ENCODE data around the gene HDC. TPM values are rescaled to one million over a fixed set of nuclear protein-coding genes. Genes with fewer than 3 reads are reported as not detected.

HDC gene
- total and polyA plus RNA-seq, 10 of the 15 experiments (the other 5 are each of a cell fraction or from before 2014, with no cell fraction given): not detected

DNA sequence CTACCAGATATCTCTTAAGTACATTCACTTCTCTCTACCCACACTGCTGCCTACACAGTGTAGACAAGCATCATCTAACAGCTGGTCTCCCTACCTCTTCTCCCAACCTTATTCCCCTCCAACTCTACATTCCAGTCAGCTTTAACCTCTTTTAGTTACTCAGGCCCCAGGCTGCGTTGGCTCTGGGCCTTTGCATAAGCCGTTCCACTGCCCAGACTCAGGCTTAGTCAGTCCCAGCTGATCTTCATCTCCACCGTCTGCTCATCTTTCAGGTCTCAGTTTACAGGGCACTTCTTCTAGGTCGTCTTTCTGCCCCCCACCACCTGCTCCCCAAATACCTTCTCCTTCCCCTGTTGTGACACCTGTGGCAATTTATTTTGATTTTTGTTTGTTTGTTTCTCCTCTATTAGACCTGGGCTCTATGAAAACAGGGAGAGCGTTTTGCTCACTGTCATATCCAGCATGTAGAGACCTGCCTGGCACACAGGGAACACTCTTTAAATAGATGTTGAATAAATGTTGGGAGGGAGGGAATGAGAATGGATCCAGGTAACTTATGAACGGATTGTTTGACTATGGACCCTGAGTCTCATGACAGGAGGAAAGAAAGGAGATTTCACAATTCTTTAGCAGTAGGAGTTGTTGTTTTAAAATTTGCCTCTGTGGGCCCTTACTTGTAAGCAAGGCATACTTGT is 72.5 kb downstream of the HDC start (continued):
- TF ChIP-seq JUNB (IDR thresholded peaks at IDR 0.05) (no peak), ZNF384 (IDR thresholded peaks at IDR 0.05; ENCODE audit: borderline replicate concordance, low read depth, low read length) (no peak), CBX3 (IDR thresholded peaks at IDR 0.05; ENCODE audit: borderline replicate concordance, low read depth) (no peak), NBN (IDR thresholded peaks at IDR 0.05) (no peak), CHD2 (IDR thresholded peaks at IDR 0.05; ENCODE audit: borderline replicate concordance, low read depth, low read length) (no peak)
- TF ChIP-seq, protein P1, sequence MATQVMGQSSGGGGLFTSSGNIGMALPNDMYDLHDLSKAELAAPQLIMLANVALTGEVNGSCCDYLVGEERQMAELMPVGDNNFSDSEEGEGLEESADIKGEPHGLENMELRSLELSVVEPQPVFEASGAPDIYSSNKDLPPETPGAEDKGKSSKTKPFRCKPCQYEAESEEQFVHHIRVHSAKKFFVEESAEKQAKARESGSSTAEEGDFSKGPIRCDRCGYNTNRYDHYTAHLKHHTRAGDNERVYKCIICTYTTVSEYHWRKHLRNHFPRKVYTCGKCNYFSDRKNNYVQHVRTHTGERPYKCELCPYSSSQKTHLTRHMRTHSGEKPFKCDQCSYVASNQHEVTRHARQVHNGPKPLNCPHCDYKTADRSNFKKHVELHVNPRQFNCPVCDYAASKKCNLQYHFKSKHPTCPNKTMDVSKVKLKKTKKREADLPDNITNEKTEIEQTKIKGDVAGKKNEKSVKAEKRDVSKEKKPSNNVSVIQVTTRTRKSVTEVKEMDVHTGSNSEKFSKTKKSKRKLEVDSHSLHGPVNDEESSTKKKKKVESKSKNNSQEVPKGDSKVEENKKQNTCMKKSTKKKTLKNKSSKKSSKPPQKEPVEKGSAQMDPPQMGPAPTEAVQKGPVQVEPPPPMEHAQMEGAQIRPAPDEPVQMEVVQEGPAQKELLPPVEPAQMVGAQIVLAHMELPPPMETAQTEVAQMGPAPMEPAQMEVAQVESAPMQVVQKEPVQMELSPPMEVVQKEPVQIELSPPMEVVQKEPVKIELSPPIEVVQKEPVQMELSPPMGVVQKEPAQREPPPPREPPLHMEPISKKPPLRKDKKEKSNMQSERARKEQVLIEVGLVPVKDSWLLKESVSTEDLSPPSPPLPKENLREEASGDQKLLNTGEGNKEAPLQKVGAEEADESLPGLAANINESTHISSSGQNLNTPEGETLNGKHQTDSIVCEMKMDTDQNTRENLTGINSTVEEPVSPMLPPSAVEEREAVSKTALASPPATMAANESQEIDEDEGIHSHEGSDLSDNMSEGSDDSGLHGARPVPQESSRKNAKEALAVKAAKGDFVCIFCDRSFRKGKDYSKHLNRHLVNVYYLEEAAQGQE (IDR thresholded peaks at IDR 0.05; ENCODE audit: low read depth, low read length): no peak

DNA sequence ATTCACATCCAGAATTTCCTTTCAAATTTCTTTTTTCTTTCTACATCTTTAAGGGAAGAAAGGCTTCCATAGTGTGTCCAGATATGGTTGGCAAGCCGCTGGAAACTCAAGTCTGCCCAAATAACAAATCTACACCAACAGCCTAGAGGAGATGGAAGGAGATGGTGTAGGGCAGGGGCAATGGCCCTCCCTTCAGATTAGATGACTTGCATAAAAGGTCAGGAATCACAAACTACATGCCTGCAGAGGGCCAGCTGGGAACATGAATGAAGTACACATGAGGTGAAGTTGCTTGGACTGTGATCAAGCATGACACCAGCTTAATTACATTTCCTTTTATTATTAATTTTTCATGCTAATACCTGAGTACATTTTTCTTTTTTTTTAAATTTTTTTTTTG is 73.4 kb downstream of the HDC start:
- no TSS peak for BruUV-seq (replicated peaks)
- H3K4me1 ChIP-seq (ENCODE audit: control insufficient read depth, insufficient read depth, low read length): no peaks in the 10 kb centered on the region; the same call in 1 of the 2 replicates
- no peak overlapping the region for H3K4me2 ChIP-seq (ENCODE audit: control insufficient read depth, insufficient read depth)
- in situ Hi-C loops (cut with MboI) (no loop called here), intact Hi-C loops (cut with micrococcal nuclease; ENCODE audit: unreplicated experiment) (no loop called here)
- DNase-seq (ENCODE audit: low read depth, low spot score) (no peak), FAIRE-seq (no peak), ATAC-seq (no peak)
- no peak overlapping the region for H3K27ac ChIP-seq (ENCODE audit: control insufficient read depth, insufficient read depth)
- POLR2A ChIA-PET: interaction anchor here (0.6 kb wide), 1 partner anchor 1036 kb away, joined by 3 read pairs; no protein-coding TSS in a partner anchor
- 22% methylated on average over 1 of the region's 1 CpG for WGBS (ENCODE audit: insufficient coverage, insufficient replicate concordance, low lambda C conversion rate, missing lambda C conversion rate)
- no peaks in the 10 kb centered on the region for H3K36me3 ChIP-seq (ENCODE audit: control insufficient read depth in 2 of 2, insufficient read depth in 2 of 2, low read length in 1 of 2)
- no peak overlapping the region for H2AFZ ChIP-seq (ENCODE audit: control insufficient read depth, low read depth, low read length)
- H4K20me1 ChIP-seq (ENCODE audit: control insufficient read depth, insufficient read depth): no peaks in the 10 kb centered on the region
- SMC1A ChIA-PET (ENCODE audit: uncharacterized antibody, unreplicated experiment): interaction anchor here (1.4 kb wide), 1 partner anchor 124 kb away, joined by 3 read pairs; no protein-coding TSS in a partner anchor
- no peaks in the 10 kb centered on the region for H3K9me3 ChIP-seq (replicated peaks; ENCODE audit: control insufficient read depth, insufficient read depth, low read length)
- no peak overlapping the region for H3K9ac ChIP-seq (ENCODE audit: control insufficient read depth, insufficient read depth, low read length)
- RAD21 ChIA-PET (ENCODE audit: unreplicated experiment): no interaction called here
- no peaks in the 10 kb centered on the region for H3K79me2 ChIP-seq (ENCODE audit: control insufficient read depth, insufficient read depth, low read length)
- CTCF ChIA-PET: interaction anchor here (1.2 to 1.4 kb wide), 2 partner anchors 10 to 121 kb away, joined by 3 read pairs; no protein-coding TSS in a partner anchor
- H3K4me3 ChIP-seq: no peak overlapping the region
- H3K27me3 ChIP-seq (replicated peaks in 1 of 2; ENCODE audit: control insufficient read depth in 2 of 2, insufficient read depth in 2 of 2, low read length in 1 of 2): no peaks in the 10 kb centered on the region
- TF ChIP-seq, protein P2, sequence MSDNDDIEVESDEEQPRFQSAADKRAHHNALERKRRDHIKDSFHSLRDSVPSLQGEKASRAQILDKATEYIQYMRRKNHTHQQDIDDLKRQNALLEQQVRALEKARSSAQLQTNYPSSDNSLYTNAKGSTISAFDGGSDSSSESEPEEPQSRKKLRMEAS (IDR thresholded peaks at IDR 0.05; ENCODE audit: low read depth, low read length): no peak
- TF ChIP-seq IKZF1 (conservative IDR thresholded peaks at IDR 0.05): no peak
- TF ChIP-seq, protein P3, sequence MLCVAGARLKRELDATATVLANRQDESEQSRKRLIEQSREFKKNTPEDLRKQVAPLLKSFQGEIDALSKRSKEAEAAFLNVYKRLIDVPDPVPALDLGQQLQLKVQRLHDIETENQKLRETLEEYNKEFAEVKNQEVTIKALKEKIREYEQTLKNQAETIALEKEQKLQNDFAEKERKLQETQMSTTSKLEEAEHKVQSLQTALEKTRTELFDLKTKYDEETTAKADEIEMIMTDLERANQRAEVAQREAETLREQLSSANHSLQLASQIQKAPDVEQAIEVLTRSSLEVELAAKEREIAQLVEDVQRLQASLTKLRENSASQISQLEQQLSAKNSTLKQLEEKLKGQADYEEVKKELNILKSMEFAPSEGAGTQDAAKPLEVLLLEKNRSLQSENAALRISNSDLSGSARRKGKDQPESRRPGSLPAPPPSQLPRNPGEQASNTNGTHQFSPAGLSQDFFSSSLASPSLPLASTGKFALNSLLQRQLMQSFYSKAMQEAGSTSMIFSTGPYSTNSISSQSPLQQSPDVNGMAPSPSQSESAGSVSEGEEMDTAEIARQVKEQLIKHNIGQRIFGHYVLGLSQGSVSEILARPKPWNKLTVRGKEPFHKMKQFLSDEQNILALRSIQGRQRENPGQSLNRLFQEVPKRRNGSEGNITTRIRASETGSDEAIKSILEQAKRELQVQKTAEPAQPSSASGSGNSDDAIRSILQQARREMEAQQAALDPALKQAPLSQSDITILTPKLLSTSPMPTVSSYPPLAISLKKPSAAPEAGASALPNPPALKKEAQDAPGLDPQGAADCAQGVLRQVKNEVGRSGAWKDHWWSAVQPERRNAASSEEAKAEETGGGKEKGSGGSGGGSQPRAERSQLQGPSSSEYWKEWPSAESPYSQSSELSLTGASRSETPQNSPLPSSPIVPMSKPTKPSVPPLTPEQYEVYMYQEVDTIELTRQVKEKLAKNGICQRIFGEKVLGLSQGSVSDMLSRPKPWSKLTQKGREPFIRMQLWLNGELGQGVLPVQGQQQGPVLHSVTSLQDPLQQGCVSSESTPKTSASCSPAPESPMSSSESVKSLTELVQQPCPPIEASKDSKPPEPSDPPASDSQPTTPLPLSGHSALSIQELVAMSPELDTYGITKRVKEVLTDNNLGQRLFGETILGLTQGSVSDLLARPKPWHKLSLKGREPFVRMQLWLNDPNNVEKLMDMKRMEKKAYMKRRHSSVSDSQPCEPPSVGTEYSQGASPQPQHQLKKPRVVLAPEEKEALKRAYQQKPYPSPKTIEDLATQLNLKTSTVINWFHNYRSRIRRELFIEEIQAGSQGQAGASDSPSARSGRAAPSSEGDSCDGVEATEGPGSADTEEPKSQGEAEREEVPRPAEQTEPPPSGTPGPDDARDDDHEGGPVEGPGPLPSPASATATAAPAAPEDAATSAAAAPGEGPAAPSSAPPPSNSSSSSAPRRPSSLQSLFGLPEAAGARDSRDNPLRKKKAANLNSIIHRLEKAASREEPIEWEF (IDR thresholded peaks at IDR 0.05; ENCODE audit: insufficient replicate concordance, low read depth, low read length): no peak
- no peak for TF ChIP-seq ZNF217 (IDR thresholded peaks at IDR 0.05)
- TF ChIP-seq POLR2AphosphoS2 (IDR thresholded peaks at IDR 0.05; ENCODE audit: low read depth, low read length): no peak
- TF ChIP-seq RAD21 (IDR thresholded peaks at IDR 0.05; ENCODE audit: insufficient read depth, low read depth, low read length): no peak
